ENCODE measurements around the gene ASB13. TPM values are rescaled to one million over a fixed set of nuclear protein-coding genes. Genes with fewer than 3 reads are reported as not detected.

ASB13 gene
- total and polyA plus RNA-seq, 2 of the 13 experiments (the other 11 are each of a cell fraction or from before 2014, with no cell fraction given): 9.3 to 15.4 TPM

DNA sequence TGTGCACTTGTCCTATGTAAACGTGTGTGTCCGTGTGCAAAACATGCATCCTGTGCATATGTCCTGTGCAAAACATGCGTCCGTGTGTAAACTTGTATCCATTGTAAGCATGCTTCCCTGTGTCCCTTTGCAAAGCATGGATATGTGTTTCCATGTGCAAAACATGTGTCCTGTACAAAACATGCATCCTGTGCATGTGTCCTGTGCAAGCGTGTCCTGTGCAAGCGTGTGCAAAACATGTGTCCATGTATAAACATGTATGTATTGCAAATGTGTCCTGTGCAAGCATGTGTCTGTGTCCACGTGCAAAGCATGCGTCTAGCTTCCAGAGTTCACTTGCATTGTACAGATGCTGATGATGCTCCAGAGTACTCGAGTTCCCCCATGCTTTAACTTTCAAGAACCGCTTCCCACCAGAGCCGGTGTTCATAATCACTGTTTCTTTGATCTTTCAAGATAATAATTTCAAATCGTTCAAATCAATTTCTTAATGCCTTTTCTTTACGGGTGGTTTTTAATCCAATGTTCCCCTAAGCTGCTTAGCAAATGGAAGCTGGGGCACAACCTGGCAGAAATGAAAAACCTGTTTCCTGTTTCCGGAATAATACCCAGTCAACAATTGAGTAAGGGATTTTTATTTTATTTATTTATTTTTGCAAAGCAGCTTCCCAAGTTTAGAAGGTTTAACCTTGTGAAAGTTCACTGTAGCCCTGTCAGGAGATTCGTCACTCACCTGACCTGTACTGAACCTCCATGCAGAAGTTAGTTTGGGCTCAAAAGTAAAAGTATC, 641 bp upstream of the ASB13 start (continued):
- TF ChIP-seq ZNF124 (CRISPR knock-in tag; IDR thresholded peaks at IDR 0.05) (peak; percentile 63; the same call in 1 of the 2 replicates), HES4 (CRISPR knock-in tag; IDR thresholded peaks at IDR 0.05; ENCODE audit: borderline replicate concordance) (no peak), XRCC5 (optimal IDR thresholded peaks at IDR 0.05; ENCODE audit: low read length) (peak; percentile 35), KAT8 (CRISPR knock-in tag; IDR thresholded peaks at IDR 0.05) (0 out of 2 replicates have a peak, but pooled peaks have one; percentile 8), TCF7L2 (IDR thresholded peaks at IDR 0.05; ENCODE audit: low read depth, low read length) (no peak), DMAP1 (CRISPR knock-in tag; IDR thresholded peaks at IDR 0.05) (no peak), THYN1 (CRISPR knock-in tag; IDR thresholded peaks at IDR 0.05; ENCODE audit: borderline replicate concordance, low read depth) (no peak)

DNA sequence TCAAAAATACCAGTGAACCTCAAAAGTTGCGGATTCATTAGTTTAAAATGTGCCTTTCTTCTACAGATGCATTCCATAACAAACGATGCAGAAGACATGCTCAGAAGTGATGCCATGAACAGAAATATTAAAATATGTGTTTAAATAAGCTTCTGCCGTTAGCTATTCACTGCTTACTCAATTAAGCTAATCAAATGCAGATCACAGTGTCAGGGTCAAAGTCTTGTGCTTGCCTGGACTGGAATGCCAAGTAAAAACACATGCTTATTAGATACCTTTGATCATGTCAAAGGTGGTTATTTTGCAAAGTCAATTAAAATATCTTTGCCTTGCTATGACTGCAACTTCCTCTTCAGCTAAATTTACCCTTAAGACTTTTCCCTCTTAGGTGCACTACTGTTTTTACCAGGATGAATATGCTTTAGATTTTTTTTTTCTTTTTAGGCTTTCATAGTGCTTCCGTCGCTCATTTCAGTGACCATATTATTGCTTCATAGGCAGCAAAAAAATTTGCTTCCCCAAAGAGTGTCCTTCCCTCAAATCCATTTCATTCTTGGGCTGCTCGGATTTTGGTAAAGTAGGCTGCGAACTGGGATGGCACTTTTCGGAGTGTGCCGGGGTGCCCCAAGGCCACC, 905 bp downstream of the ASB13 start:
- ATAC-seq (no peak), DNase-seq (ENCODE audit: low spot score) (peak; percentile 28), FAIRE-seq (no peak)
- intact Hi-C loops (cut with micrococcal nuclease; ENCODE audit: unreplicated experiment): loop anchor here (5.0 kb wide), 1 partner anchor 33 kb away; no protein-coding TSS in a partner anchor
- peak overlapping the region; percentile 100 for H3K4me2 ChIP-seq (ENCODE audit: low read depth, low read length)
- H3K9ac ChIP-seq (ENCODE audit: insufficient read depth, low read depth, low read length): peak overlapping the region; percentile 80
- H3K36me3 ChIP-seq (replicated peaks in 1 of 2; ENCODE audit: control insufficient read depth in 1 of 2, insufficient read depth in 2 of 2, low read length in 2 of 2): no peaks in the 10 kb centered on the region
- no peaks in the 10 kb centered on the region for H3K9me3 ChIP-seq (ENCODE audit: low read length)
- peak overlapping the region; percentile 76 for H3K27ac ChIP-seq (ENCODE audit: extremely low read length, insufficient read depth, low read length)
- in situ Hi-C loops (cut with HindIII; ENCODE audit: extremely low pct_ligation_motif_present, low pct_unique_long_range_greater_than_20kb): no loop called here
- peaks cover 9% of the 10 kb centered on the region for H3K79me2 ChIP-seq (ENCODE audit: insufficient read depth, low read length)
- peaks cover 64% of the 10 kb centered on the region for H3K4me1 ChIP-seq (ENCODE audit: insufficient read depth, low read length)
- ChIA-PET CTCF (ENCODE audit: low intra/inter-chr PET ratio, low total read pairs) (no interaction called here), POLR2A (interaction anchor here (1.1 to 1.5 kb wide), 3 partner anchors 12 to 27 kb away, joined by 3 read pairs; partner anchors contain the start of gene TASOR2)
- WGBS (ENCODE audit: low lambda C conversion rate): 23% methylated on average over 9 of the region's 9 CpGs
- peaks cover 0 to 9% of the 10 kb centered on the region in 2 experiments; a peak in 1 of 5 replicates for H3K27me3 ChIP-seq (ENCODE audit: control insufficient read depth in 1 of 2, insufficient read depth in 2 of 2, low read length in 2 of 2)
- BruUV-seq (replicated peaks): TSS peak; percentile 74
- peak overlapping the region; percentile 73 to 98 (median 96) for H3K4me3 ChIP-seq (replicated peaks in 1 of 3; ENCODE audit: insufficient read depth in 1 of 3, low read depth in 2 of 3, low read length in 3 of 3)
- no peak overlapping the region for H2AFZ ChIP-seq (ENCODE audit: low read length)
- no peaks in the 10 kb centered on the region for H4K20me1 ChIP-seq (ENCODE audit: insufficient read depth, low read length)
- TF ChIP-seq MAZ (IDR thresholded peaks at IDR 0.05; ENCODE audit: borderline replicate concordance, low read depth, low read length) (no peak), MAZ (CRISPR knock-in tag; IDR thresholded peaks at IDR 0.05; ENCODE audit: low read depth) (no peak), ZNF552 (CRISPR knock-in tag; IDR thresholded peaks at IDR 0.05; ENCODE audit: borderline replicate concordance) (no peak), TCF7 (IDR thresholded peaks at IDR 0.05; ENCODE audit: low read depth) (0 out of 2 replicates have a peak, but pooled peaks have one; percentile 7), HNRNPL (IDR thresholded peaks at IDR 0.05; ENCODE audit: low read depth, low read length) (no peak), NFYC (CRISPR knock-in tag; IDR thresholded peaks at IDR 0.05) (no peak), RAD21 (CRISPR knock-in tag; IDR thresholded peaks at IDR 0.05) (no peak), SSRP1 (CRISPR knock-in tag; IDR thresholded peaks at IDR 0.05) (no peak), EED (CRISPR knock-in tag; IDR thresholded peaks at IDR 0.05) (no peak)
- TF ChIP-seq, protein P1, sequence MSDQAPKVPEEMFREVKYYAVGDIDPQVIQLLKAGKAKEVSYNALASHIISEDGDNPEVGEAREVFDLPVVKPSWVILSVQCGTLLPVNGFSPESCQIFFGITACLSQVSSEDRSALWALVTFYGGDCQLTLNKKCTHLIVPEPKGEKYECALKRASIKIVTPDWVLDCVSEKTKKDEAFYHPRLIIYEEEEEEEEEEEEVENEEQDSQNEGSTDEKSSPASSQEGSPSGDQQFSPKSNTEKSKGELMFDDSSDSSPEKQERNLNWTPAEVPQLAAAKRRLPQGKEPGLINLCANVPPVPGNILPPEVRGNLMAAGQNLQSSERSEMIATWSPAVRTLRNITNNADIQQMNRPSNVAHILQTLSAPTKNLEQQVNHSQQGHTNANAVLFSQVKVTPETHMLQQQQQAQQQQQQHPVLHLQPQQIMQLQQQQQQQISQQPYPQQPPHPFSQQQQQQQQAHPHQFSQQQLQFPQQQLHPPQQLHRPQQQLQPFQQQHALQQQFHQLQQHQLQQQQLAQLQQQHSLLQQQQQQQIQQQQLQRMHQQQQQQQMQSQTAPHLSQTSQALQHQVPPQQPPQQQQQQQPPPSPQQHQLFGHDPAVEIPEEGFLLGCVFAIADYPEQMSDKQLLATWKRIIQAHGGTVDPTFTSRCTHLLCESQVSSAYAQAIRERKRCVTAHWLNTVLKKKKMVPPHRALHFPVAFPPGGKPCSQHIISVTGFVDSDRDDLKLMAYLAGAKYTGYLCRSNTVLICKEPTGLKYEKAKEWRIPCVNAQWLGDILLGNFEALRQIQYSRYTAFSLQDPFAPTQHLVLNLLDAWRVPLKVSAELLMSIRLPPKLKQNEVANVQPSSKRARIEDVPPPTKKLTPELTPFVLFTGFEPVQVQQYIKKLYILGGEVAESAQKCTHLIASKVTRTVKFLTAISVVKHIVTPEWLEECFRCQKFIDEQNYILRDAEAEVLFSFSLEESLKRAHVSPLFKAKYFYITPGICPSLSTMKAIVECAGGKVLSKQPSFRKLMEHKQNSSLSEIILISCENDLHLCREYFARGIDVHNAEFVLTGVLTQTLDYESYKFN (CRISPR knock-in tag; conservative IDR thresholded peaks at IDR 0.05): no peak
- TF ChIP-seq, protein P2, sequence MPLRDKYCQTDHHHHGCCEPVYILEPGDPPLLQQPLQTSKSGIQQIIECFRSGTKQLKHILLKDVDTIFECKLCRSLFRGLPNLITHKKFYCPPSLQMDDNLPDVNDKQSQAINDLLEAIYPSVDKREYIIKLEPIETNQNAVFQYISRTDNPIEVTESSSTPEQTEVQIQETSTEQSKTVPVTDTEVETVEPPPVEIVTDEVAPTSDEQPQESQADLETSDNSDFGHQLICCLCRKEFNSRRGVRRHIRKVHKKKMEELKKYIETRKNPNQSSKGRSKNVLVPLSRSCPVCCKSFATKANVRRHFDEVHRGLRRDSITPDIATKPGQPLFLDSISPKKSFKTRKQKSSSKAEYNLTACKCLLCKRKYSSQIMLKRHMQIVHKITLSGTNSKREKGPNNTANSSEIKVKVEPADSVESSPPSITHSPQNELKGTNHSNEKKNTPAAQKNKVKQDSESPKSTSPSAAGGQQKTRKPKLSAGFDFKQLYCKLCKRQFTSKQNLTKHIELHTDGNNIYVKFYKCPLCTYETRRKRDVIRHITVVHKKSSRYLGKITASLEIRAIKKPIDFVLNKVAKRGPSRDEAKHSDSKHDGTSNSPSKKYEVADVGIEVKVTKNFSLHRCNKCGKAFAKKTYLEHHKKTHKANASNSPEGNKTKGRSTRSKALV (CRISPR knock-in tag; IDR thresholded peaks at IDR 0.05): no peak
